Ovary (tissue), 3 donors: ENCODE measurements around the gene EIF4E.

Experiments
- CTCF ChIP-seq, 3 donors: fragments of 450-650 bp in 2 of 3; fragments of 200-600 bp in 1 of 3; IDR thresholded peaks; one replicate each; pipeline versions ENCODE4 v1.5.1 to v1.8.0; 2016 to 2022; ENCODE audit warnings: antibody characterized with exemption in 3 of 3, mild to moderate bottlenecking in 1 of 3
- EP300 ChIP-seq: sonication (generic); formaldehyde crosslinking; IDR thresholded peaks from one replicate; pipeline ENCODE4 v1.6.1; 2017; ENCODE audit warnings: antibody characterized with exemption
- donor health status: DM: no; HTN: no; CAD: no.

- TF ChIP-seq CTCF (IDR thresholded peaks at IDR 0.05): no peak
- TF ChIP-seq EP300: no peak
These were observed 10.5 kb upstream of the EIF4E start for GRCh38 chr4:98939438-98939837.
